Measurements from ENCODE around the gene PI4K2A.
A peak's percentile ranks its signal among the peaks of the same experiment; 100 is the strongest.
"Not testable (repeated sequence)": the region's sequence is repeated elsewhere in the genome, so short reads cannot be mapped to it uniquely, and the experiment has no call there.

The PI4K2A gene

GRCh38 chr10:97643441-97643985 is 3.0 kb downstream of the PI4K2A start:
- TF ChIP-seq POLR2A (IDR thresholded peaks at IDR 0.05; ENCODE audit: low read length) (no peak), GATA1 (IDR thresholded peaks at IDR 0.05; ENCODE audit: low read depth, low read length) (no peak)
- DNase-seq: no peak

GRCh38 chr10:97644936-97645335 is 4.5 kb downstream of the PI4K2A start:
- no peak for TF ChIP-seq POLR2A (IDR thresholded peaks at IDR 0.05; ENCODE audit: low read length)
- no peak for DNase-seq

GRCh38 chr10:97647556-97647955 is 7.1 kb downstream of the PI4K2A start:
- DNase-seq: no peak
- no peak for TF ChIP-seq GATA1 (IDR thresholded peaks at IDR 0.05; ENCODE audit: low read depth, low read length)
- TF ChIP-seq POLR2A (IDR thresholded peaks at IDR 0.05; ENCODE audit: low read length): no peak

- TF ChIP-seq POLR2A (IDR thresholded peaks at IDR 0.05; ENCODE audit: low read length): peak; percentile 64
- TF ChIP-seq GATA1 (IDR thresholded peaks at IDR 0.05; ENCODE audit: low read depth, low read length): no peak
These were observed 8.3 kb downstream of the PI4K2A start for GRCh38 chr10:97648562-97649404.

GRCh38 chr10:97649405-97649750 is 8.9 kb downstream of the PI4K2A start:
- DNase-seq: not testable (repeated sequence)

More at GRCh38 chr10:97648562-97649404, 8.3 kb downstream of the PI4K2A start:
- DNase-seq: peak; percentile 76 to 77

- TF ChIP-seq GATA1 (IDR thresholded peaks at IDR 0.05; ENCODE audit: low read depth, low read length) (no peak), POLR2A (IDR thresholded peaks at IDR 0.05; ENCODE audit: low read length) (no peak)
- no peak for DNase-seq
These were observed 10.3 kb downstream of the PI4K2A start for GRCh38 chr10:97650726-97651125.

DNA sequence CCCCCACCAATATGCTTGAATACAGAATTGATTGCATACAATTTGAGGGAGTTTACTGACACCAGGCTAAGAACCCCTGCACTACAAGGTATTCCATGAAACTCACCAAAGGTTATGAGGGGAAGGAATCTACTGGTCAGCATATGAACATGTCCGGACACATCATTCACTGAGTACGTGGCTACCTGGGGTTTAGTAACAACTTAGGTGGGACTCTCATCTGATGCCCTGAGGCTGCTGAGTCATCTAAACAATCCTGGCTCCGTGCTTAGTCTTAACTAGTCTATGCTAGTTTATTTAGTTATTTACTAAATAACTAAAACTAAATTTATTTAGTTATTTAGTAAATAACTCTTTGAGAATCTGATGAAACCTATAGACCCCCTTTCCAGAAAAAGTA is 11.3 kb downstream of the PI4K2A start:
- TF ChIP-seq POLR2A (IDR thresholded peaks at IDR 0.05; ENCODE audit: low read length): no peak
- no peak for TF ChIP-seq GATA1 (IDR thresholded peaks at IDR 0.05; ENCODE audit: low read depth, low read length)
- DNase-seq: no peak

DNA sequence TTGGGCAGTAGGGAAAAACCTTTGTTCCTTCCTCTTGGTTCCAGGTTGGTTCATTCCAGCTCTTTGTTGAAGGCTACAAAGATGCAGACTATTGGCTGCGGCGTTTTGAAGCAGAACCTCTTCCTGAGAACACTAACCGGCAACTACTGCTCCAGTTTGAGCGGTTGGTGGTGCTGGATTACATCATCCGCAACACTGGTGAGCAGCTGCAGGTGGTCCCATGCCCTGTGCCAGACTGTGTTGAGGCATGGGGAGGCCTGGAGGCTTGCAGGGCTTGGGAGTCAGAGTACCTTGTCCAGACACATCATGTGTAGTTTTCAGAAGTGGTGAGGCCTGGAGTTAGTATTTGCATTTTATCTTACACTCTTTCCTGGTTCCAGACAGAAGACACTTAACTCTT is 16.3 kb downstream of the PI4K2A start:
- TF ChIP-seq GATA1 (IDR thresholded peaks at IDR 0.05; ENCODE audit: low read depth, low read length) (no peak), POLR2A (IDR thresholded peaks at IDR 0.05; ENCODE audit: low read length) (no peak)
- DNase-seq: no peak

- TF ChIP-seq GATA1 (IDR thresholded peaks at IDR 0.05; ENCODE audit: low read depth, low read length) (no peak), POLR2A (IDR thresholded peaks at IDR 0.05; ENCODE audit: low read length) (no peak)
- DNase-seq: no peak
These were observed 19.1 kb downstream of the PI4K2A start for GRCh38 chr10:97659589-97659988.

DNA sequence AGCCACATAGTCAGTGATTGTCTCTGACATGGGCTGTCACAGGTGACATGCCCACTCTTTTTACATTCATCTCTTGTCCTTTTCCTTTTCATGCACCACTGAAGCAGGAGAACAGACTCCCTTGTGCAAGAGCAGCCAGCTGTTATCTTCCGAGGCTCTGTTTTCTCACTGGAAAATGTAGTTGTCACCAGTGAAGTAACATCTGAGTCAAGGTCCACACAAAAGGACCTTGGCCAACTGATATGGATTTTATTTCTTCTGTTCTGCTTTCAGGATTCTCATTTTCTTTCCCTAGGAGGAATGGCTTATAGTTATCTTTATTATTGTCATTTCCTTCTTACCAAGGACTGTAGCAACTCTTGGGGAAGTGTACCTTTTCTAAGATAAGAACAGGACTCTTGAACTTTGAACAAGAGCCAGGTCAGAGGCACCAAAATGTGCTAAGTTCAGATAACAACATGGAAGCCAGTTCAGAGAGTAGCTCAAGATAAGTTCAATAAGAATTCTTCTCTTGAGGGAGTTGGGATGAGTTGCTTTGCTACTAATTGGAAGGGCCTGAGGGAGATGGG is 23.9 kb downstream of the PI4K2A start:
- peak; percentile 86 to 93 for DNase-seq
- no peak for TF ChIP-seq POLR2A (IDR thresholded peaks at IDR 0.05; ENCODE audit: low read length)
- TF ChIP-seq GATA1 (IDR thresholded peaks at IDR 0.05; ENCODE audit: low read depth, low read length): peak; percentile 61

- TF ChIP-seq GATA1 (IDR thresholded peaks at IDR 0.05; ENCODE audit: low read depth, low read length) (no peak), POLR2A (IDR thresholded peaks at IDR 0.05; ENCODE audit: low read length) (no peak)
- no peak for DNase-seq
These were observed 26.5 kb downstream of the PI4K2A start for GRCh38 chr10:97666992-97667391.

- TF ChIP-seq GATA1 (IDR thresholded peaks at IDR 0.05; ENCODE audit: low read depth, low read length) (no peak), POLR2A (IDR thresholded peaks at IDR 0.05; ENCODE audit: low read length) (no peak)
- peak in 1 of 2 experiments; percentile 19 for DNase-seq
These were observed 27.0 kb downstream of the PI4K2A start for GRCh38 chr10:97667463-97667862.

DNA sequence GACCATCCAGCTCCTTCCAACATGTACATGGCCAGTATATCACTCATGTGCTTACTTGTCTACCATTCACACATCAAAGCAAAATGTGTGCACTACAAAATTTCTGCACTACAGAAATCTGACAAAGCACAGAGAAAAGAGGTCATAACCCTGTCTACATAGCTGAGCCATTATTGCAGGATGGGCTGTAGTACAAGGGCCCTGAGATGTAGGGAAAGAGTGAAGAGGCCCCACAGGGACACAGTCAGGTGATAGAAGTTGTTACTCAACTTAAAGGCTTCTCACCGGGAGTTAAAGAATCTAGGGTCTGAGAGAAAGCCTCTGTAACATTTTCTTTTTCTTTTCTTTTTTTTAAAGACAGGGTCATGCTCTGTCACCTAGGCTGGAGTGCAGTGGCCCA is 29.1 kb downstream of the PI4K2A start:
- TF ChIP-seq POLR2A (IDR thresholded peaks at IDR 0.05; ENCODE audit: low read length): no peak
- no peak for DNase-seq

DNA sequence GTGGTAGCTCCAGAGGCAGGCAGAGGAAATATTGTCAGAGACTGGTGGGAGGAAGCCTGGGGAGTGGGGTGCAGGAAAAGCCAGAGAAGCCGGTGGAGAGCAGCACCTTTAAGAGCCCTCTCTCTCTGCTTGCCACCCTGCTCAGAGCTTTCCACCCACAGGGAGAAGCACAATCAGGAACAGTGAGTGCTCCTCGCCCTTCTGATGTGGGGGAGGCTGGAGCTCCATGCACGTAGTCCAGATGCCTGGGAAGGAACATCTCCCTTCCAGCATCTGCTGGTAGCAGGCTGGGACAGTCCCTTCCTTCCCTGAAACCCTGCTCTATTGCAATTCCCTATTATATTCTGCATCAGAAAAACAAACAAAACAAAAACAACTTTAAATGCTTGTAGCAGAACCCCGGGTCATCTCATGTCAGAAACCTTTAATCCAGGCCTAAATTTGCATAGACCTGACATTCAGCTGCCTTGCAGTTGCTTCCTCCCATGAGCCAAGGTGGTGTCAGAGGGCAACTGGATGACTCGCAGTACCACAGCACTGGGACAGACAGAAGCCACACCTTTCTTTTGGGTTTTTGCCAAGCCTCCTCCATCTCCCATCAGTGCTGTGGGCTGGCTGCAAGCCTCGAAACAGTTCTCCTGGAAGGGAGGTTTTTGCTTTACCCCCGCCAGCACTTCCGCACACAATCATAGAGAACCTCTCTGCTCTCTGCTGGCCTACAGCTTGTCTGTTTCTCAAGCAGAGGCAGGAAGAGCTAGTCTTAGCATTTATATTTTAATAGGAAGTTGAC is 33.5 kb downstream of the PI4K2A start:
- TF ChIP-seq POLR2A (IDR thresholded peaks at IDR 0.05; ENCODE audit: low read length): no peak
- no peak for TF ChIP-seq GATA1 (IDR thresholded peaks at IDR 0.05; ENCODE audit: low read depth, low read length)
- DNase-seq: peak; percentile 89 to 93
